NCI-H345 treated with DMSO at 0.1 percent for 48 hours (cell line): ENCODE data around the gene MIER2.

ENCODE experiments used
- DNase-seq: peaks from one replicate; lab custom pipeline; 2025; ENCODE audit not compliant: unreplicated experiment; lab: John Stamatoyannopoulos, UW

The MIER2 gene

GRCh38 chr19:309206-309565, 35.4 kb downstream of the MIER2 start:
- no peak for DNase-seq

- no peak for DNase-seq
Observed at GRCh38 chr19:308471-309205, 36.0 kb downstream of the MIER2 start.

GRCh38 chr19:307793-308420, 36.7 kb downstream of the MIER2 start:
- no peak for DNase-seq

DNA sequence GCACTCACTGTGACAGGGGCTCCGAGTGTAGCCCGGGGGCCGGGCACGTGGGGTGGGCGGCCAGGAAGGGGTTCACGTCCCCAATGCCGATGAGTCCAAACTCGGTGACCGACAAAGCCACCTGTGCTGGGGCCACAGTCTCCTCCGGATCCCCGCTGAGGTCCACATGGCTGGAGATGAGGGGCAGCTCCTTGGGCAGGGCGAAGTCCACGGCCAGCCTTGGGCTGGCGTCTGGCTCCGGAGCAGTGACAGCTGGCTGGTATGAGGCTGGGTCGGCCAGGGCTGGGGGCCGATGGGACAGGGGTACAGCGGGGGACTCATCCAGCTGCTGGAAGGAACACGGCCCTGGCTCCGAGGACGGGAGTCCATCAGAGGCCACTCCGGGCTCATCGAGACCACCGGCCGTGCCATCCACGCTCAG, 37.5 kb downstream of the MIER2 start:
- no peak for DNase-seq

DNA sequence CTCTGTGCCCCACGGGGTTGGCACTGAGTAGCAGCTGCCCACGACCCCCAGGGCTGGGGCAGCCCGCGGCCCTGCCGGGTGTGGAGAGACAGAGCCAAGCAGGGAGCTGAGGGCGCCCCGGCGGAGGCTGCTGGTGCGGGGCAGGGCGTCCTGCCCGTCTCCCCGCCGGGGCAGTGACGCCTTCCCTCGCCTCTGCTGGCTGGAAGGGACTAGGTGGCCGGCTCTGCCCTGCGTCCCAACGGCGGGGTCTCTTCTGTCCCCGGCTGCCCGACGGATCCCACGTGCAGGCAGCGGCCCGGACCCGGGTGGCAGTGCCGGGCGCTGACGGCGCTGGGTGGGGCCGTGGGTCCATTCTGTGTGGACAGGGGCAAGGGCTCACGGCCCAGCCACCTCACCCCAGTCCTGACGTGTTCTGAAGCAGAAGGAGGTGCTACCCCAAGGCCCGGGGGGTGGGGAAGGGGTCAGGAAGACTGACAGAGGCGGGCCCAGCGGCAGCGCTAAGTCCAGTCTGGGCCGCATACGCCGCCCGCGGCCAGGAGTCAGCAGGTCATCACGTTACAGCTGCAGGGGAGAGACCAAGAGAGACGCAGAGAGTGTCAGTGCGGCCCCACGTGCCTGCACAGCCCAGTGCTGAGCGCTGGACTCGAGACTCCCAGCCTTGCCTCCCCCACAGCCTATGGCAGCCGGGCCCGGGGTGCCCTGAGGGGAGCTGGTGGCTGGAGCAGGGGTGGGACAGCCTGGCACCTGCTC, 38.3 kb downstream of the MIER2 start:
- no peak for DNase-seq

DNA sequence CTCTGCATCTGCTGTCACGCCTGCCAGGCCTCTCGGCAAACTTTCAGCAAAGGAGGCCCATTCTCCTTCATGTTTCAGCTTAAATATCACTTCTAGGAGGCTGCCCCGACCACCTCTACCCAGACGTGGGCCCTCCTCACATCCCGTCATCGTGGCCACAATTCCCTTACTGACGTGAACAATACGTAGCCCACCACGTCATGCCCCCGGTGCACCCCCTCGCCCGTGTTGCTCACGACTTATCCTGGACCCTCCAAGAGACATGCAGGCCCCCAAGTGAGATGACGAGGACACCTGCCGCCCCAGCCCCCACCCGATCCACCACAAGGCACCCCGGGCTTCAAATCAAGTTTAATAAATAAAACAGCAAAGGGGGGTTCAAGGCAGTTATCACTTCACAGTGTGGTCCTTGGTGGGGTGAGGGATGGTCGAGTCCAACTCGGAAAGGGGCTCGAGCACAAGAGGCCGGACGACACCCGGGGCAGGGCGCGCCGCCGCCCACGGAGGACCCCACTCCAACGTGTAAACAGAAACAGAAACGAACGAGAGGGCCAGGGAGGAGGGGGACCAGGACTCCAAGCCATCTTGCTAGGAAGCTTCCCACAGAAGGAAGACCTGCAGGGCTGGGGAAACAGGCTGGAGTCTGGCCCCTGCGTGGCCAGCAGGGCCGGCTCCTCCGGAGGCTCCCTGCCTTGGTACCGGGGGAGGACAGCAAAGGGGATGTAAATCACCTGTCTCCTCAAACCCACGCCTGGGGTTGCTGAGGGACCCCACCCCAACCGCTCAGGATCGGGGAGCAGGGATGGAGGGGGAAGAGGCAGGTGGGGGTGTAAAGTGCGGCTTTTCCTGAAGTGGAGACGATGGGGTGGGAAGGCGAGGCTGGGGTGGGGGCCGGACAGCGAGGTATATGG, 39.1 kb downstream of the MIER2 start:
- DNase-seq, result no peak

DNA sequence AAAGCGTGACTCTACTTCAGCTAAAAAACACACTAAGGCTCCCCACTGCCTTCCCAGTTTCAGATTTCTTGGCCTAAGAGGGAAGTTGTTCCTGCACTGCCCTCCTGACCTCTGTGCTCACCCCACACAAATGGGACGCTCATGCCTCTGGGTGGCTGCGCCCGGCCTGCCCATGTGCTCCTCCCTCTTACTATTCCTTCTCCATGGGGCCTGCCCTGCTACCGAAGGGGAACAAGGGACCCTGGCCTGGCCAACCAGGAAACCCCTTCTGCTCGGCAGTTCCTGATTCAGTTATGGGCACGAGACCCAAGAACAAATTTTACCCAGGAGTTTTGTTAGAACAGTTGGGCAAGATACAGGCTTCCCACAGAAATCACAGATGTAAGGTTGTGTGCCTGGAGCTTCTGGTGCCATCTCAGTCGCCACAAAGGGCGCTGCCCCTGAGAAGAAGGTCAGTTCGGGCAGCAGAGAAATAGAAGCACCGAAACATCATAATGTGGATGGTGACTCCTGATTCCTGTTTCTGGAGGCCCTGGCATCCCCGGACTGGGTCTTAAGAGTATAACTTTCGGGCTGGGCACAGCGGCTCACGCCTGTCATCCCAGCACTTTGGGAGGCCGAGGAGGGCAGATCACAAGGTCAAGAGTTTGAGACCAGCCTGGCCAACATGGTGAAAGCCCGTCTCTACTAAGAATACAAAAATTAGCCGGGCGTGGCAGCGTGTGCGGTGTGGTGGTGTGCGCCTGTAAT, 47.9 kb downstream of the MIER2 start:
- DNase-seq, result no peak

- no peak for DNase-seq
Observed at GRCh38 chr19:295687-296370, 48.8 kb downstream of the MIER2 start.

DNA sequence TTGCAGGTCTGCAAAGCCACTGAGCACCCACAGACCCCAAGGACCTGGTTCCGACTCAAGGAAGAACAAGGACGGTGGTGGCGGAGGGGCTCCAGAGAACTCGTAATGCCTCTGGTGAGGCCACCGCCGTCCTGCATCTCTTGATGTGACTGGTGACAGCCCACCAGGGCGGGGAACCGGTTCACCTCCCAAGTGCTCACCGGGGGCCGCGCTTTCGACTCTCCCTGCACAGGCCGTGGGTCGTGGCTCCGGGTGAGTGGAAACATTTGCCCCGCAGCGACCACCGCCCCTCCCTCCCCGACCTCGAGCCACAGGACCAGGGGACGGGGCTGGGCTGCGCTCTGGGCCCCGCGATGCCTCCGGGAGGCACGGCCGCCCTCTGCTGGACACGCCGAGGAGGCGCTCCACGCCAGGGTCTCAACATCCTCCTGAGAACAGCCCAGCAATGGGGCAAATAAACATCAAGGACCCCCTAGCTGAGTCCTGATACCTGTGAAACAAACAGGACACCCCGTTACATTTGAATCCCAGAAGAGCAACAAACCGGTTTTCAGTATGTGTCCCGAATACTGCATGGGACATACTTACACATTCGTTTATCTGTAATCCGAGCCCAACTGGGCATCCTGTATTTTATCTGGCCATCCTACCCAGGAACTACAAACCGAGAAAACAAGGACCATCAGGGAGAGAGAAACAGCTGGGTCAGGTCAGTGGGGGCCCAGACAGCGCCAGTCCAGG, 49.5 kb downstream of the MIER2 start:
- peak; percentile 35 for DNase-seq

DNA sequence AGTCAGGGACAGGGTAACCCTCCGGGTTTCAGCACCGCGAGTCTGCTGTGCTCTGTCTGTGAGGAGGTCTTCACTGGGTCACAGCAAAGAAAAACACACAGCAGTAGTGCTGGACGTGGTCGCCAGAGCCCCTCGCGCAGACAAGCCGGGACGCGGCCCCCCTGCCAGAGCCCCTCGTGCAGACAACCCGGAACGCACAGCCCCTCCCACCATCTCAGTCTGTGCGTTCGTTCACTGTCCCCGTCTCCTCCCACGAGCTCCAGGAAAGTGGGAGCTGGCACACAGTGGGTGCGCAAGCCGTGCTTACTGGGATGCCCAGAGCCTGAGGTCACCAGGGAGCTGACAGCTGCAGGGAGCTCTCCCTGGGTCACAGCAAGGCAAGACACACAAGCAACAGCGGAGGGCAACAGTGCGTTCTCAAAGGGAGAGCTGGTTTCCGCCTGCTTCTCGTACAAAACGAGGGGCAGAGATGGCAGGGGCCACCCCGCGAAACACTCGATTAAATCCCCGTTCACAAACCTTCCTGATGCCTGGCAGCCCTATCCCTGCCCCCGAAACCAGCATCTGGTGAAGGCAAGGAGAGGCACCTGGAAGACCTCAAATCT, 50.2 kb downstream of the MIER2 start:
- no peak for DNase-seq

GRCh38 chr19:293436-294110, 51.0 kb downstream of the MIER2 start:
- no peak for DNase-seq

DNA sequence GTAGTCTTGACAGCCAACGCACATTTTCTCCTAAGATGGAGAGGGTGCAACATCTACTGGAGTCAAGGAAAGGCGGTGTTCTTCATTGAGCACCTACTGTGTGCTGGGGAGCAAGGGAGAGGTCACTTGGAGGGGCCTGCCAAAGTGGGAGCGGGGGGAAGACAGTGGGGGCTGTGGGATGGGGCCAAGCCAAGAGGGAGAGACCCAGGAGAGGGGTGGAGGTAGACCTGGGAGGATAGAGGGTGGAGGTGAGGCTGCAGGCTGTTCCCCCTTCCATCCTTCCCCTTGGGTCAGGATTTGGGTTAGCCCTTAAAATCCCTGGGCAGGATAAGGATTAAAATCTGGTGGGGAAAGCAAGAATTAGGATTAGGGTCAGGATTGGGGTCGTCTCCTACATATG, 51.6 kb downstream of the MIER2 start:
- DNase-seq, result no peak

DNA sequence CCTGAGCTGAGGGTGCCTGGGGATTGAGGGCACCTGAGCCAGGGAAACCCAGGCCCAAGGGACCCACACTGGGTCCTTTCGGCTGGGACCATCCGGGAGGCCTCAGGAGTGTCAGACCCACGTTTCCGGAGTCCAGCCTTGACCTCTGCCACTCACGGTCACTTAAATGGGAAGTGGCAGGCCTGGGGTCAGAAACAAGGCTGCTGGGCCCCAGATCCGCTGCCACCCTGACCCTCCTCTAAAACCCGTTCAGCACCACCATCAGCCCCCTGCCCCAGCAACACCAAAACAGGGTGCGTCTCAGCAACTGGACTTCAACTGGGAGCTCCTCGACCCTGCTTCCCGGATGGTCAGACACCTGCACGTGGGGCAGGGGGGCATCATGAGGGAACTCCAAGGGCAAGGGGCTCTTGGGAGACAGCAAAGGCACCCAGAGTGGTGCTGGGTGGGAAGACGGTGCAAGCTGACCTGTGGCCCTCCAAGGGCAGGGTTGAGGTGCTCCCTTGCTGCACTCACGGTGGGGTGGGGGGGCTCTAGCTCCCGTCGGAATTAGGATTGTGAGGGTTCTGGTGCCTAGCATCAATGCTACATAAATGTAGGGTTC, 52.2 kb downstream of the MIER2 start:
- DNase-seq, result no peak

DNA sequence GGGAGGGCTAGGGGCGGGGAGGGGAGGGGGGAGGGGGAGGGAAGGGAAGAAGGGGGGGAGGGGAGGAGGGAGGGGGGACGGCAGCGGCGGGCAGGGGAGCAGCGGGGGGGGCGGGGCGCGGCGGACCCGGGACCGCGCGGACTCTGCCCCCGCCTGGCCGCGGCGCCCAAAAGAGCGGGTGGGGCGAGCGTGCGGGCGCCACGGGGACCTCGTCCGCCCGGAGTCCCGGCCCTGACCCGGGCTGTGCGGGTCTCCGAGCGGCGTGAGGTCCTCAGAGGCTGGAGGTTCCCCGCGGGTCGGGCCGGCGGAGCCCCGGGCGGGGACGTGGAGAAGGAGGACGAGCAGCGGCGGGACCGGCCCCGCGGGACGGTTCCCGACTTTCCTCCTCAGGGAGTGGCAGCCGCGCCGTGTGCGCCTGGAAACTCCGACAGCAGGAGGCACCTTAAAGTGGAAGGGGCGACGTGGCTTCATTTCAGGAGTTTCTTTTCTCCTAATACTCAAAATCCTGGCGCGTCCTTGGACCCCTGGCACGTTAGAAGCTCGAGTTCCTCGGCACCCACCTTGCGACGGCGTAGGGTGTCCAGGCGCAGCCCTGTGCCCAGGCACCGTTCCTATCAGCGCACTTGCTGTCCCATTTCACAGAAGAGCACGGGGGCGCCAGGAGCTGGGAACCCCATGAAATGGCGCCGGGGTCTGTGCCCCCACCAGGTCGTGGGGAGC, 52.9 kb downstream of the MIER2 start:
- DNase-seq, result no peak

DNA sequence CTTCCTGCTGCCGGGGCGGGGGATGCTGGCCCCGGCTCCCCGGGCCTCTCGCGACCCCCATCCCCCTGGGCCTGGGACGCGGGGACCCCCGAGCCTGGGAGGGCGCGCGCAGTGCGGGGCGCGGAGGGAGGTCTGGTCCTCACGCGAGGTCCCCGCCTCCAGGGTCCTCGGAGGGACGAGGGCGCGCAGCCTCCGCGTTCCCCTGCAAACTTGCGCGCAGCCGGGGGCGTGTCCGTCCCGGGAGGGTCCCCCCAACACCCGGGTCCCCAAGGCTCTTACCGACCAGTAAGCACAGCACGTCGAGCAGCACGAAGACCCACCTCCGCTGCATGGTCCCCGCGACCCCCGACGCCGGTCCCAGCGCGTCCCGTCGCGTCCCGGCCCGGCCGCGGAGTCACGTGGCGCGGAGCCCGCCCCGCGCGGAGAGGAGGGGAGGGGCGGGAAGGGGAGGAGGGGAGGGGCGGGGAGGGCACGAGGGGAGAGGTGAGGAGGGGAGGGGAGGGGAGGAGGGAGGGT, 53.5 kb downstream of the MIER2 start, which contains the start of gene PLPP2:
TSS of gene PLPP2 (minus strand) at position 398 of the 516 bp plus-strand sequence. CDS start at position 331, 67 bp downstream.
- DNase-seq, result no peak

DNA sequence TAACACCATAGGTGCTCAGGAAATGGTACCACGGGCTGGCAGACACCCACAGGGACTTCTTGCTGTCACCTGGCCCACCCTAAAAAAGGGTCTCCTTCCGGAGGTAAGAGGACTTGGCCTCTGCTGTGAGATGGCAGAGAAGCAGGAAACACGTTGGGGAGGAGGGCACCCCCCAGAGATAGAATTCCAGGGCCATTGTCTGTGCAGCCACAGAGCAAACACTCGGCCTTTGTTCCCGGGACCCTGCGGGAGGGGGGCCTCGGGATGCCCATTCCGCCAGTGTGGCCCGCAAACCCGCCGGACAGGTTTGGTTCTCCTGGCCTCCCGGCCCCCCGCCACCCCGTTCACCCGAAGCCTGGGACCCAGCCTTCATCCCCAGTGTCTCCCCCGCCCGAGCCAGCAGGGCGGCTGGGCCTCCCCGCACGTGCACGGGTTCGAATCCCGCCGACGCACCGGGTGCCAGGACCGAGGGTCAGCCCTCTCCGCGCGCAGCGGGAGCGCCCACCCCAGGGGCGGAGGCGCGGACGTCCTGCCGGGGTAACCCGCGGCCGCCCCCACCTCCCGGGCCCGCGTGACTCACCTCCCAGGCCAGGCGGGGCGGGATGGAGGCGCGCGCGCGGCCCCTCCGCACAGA, 54.1 kb downstream of the MIER2 start:
- peak; percentile 74 for DNase-seq
